OCI-M2 (cell line): ENCODE results near the gene HSPA4L.

Experiments used
- DNase-seq: peaks from one replicate; lab custom pipeline; 2025; ENCODE audit not compliant: unreplicated experiment; lab: John Stamatoyannopoulos, UW

Gene HSPA4L

DNA sequence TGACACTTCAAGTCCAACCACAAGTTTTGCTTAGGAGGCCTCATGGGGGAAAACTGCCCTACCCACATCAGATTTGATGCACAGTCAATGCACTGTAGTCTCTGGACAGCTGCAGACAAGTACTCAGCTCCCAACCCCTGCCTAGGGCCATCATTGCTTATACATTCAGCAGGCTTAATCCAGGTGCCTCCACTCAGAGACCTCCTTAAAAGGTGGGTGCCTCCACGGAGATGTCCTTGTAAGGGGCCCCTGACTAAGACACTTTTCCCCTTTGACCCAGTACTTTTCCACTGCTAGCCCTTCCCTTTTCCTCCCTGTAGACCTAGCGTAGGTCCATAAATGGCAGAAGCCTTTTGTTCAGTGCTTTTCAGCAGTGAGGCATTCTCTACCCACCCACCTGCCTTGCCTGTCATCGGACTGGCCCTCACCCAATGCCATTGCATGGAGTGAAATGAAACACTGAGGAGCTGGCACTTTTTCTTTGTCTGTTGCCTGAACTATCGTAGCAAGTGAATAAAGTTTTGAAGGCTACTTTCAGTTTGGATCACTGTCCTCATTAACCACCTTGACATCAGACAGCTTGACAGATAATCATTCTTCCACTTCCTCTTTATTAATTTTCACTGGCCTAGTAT, 74.8 kb downstream of the HSPA4L start:
- DNase-seq = no peak

DNA sequence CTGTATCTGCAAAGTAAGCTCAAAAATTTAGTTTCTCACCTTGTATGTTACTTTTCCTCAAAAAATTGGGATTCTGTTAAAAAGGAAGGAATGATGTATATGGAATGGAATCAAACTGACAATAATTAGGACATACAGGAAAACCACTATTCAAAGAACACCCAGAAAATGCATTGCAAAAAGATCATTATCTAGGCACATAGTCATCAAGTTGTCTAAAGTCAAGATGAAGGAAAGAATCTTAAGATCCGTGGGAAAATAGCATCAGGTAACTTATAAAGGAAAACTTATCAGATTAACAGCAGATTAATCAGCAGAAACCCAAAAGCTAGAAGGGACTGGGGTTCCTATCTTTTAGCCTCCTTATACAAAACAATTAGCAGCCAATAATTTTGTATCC, 75.5 kb downstream of the HSPA4L start:
- DNase-seq = no peak

DNA sequence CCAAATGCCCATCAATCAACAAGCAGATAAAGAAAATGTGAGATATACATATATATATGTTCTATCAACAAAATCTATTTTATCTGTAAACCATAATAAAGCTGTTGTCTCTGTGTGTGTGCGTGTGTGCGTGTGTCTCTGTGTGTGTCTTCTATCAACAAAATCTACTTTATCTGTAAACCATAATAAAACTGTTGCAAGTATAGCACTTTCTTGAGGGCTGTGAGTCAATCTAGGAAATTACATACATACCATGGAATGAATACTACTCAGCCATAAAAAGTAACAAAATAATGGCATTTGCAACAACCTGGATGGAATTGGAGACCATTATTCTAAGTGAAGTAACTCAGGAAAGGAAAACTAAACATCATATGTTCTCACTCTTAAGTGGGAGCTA, 86.1 kb downstream of the HSPA4L start:
- no peak for DNase-seq

GRCh38 chr4:127870281-127870680, 88.2 kb downstream of the HSPA4L start:
- no peak for DNase-seq

GRCh38 chr4:127870688-127871087, 88.6 kb downstream of the HSPA4L start:
- no peak for DNase-seq

DNA sequence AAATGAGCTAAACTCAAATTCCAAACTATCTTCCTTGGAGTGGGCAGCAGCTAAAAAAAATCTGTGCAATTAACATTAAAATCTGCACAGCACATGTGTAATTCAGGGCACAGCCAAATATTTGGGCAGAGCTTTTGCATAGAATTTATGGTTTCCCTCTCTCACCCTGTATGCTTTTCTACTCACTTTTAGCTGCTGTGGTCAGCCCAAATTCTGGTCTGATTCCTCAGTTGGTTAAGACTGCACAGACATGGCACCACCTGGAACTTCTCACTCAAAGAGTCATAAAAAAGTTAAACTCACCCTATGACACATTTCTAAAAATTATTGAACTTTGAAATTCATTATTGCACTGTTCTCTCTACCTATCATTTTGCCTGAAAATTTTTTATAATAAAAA, 93.7 kb downstream of the HSPA4L start:
- DNase-seq = no peak

GRCh38 chr4:127880763-127881562, 98.8 kb downstream of the HSPA4L start, which contains the start of gene PLK4:
Gene PLK4 (plus strand): TSS chr4:127880893. CDS start chr4:127881135, 242 bp downstream.
- DNase-seq = peak; percentile 66

- DNase-seq = no peak
Observed at GRCh38 chr4:127881563-127881864, 99.4 kb downstream of the HSPA4L start.

DNA sequence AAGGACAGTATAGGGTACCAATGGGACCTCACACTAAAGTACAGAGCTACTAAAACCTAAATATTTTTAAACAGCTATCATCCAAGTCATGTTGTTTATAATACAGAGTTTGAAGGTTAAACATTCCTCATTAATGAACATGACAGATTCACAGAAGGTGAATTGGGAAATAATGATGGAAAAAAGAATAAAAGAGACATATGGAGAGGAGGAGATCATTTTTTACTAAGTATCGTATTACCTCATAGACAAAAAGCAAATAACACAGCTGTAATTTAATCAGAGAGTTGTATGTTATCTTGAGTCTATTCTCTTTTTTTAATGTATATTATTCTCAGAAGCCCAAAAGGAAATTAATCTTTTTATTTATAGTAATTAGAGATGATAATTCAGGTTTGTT, 106.4 kb downstream of the HSPA4L start:
- DNase-seq = no peak

- no peak for DNase-seq
Observed at GRCh38 chr4:127889903-127890302, 107.8 kb downstream of the HSPA4L start.
